ENCODE results near the gene SLC15A4.

SLC15A4 gene

DNA sequence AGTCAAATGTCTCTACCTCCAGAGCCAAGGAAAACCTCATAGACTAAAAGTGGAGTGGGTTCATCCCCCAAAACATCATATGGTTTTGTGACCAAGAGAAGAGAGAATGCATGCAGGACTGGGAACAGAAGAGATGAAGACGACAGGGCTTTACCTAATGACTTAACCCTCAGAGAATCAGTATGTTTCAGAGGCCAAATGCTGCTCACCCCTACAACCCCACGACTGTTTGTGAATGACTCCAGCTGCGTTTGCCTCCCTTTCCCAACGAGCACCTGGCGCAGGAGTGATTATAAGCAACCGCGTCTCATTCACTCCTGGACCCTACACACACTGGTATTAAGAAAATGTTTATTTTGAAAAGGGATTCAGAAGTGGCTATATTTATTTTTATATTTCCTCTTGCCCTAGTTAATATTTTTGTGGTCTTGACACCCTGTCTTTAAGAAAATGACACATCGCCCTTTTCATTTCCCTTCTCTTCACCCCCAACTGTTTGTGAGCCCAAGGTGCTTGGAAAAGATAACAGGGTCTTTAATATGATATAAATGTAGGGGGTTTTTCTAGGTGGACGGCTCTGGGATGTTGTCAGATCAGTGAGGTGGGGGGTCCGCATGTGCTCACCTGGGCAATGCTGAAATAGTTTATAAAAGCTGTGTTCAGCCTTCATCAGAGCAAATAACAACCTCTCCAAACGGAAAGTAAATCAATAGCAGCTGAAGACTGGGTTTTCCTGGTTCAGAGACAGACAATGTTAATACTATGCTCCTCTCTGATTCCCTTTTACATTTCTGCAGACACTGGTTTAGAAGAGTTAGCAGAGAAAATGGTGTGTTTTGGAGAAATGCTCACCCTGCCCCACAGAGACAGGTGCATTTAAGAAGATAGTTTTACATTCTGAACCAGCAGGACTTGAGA is 77.7 kb downstream of the SLC15A4 start:
- no peak for DNase-seq

DNA sequence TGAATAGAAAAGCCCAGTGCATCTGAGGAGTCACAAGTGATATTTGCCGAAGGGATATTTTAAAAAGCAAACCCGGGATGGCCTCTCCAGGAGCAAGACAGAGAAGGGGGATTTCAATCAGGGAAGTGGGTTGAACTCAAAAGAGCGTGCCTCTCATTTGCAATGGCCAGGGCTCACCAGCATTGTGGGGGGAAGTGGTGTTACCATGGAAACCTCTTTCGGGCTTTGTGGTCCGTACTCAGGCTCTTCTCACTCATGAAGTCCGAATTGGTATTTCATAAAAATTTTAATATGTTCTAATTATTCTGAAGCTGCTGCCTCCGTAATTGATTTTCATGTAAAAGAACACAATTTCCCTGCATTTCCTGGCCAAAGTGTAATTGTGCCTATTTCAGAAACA is 79.8 kb downstream of the SLC15A4 start:
- no peak for DNase-seq

Measured in NCI-H2171 (cell line).